Fibroblast of mammary gland (primary cell): ENCODE results near the gene TNFSF12.
A peak's percentile ranks its signal among the peaks of the same experiment; 100 is the strongest.

Experiments used
- DNase-seq: peaks from one replicate; pipeline ENCODE4 v3.0.0-alpha.2; 2010; ENCODE audit warnings: low read depth
- H3K4me3 ChIP-seq: 2 replicates; pipeline ENCODE4 v1.5.1; 2011; ENCODE audit warnings: low read depth, mild to moderate bottlenecking, low read length, moderate library complexity; ENCODE audit not compliant: control insufficient read depth
- CTCF ChIP-seq: conservative IDR thresholded peaks from 2 replicates; pipeline ENCODE4 v1.5.1; 2011; ENCODE audit warnings: low read depth, low read length, inconsistent platforms; ENCODE audit not compliant: control insufficient read depth, insufficient read depth

Gene TNFSF12

DNA sequence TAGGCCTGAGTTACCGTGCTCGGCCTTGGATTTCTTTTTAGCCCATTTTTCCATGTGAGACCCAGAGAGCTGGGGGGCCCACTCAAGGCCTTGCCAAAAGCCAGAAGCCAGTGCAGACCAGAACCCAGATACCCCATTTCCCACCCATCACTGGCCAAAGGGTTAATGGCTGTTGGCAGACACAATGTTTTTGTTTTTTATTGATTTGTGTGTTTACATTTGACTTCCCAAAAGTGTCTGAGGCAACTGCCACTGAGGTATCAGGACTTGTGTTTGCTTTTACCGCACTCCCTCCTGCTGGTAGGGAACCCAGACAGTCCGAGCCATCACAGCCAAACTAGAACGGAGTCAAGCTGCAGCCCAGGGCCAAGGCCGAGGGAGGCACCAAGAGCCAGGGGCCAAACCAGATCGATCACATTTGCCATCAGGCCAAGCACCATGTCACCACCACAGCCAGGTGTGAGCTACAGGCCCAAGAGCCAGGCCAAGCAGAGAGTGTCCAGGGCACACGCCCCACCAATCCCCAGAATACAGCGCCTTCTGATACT lies 7.7 kb upstream of the TNFSF12 start:
- TF ChIP-seq CTCF = no peak
- no peak overlapping the region for H3K4me3 ChIP-seq
- no peak for DNase-seq

DNA sequence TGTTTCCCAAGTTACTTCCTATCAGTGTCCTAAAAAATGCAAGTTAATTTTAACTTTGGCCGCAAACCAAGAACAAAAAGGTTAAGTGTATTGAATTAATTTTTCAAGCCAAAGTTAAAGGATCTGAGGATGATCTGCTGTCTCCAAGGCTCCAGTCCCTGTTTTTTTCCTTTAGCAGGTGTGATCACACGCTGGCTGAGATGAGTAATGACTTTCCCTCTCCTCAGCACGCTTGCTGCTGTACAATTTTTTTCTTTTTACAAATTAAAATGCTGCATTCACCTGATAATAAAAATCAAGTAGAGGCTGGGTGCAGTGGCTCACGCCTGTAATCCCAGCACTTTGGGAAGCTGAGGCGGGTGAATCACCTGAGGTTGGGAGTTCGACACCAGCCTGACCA lies 3.9 kb upstream of the TNFSF12 start:
- no peak overlapping the region for H3K4me3 ChIP-seq
- TF ChIP-seq CTCF = no peak
- DNase-seq = no peak

DNA sequence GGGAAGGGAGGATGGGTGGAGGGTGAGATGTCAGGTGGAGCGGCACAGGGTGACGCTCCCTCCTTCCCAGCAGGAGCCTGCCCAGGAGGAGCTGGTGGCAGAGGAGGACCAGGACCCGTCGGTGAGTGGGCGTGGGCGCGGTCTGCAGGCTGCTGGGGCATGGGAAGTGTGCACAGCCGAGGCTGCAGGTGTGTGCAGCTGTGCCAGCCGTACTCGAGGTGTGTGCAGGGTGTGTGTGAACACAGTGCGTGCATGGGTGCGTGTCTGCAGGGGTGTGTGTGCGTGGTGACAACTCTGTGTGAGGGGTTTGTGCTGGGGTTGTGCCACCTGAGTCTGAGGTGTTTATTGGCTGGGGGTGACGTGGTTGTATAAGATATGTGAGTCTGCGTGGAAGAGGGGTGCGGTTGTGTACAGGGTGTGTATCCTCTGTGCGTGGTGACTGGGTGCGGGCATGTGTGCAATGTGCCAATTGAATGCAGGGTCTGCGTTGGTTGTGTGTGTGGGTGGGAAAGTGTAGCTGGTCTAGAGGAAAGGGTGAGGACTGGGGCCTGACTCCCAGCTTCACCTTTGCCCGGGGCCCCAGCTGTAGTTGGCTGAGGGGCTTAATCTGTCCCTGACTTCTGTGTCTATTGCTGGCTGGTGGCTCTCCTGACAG lies 670 bp downstream of the TNFSF12 start:
- DNase-seq = no peak
- H3K4me3 ChIP-seq = peak overlapping the region; percentile 59
- no peak for TF ChIP-seq CTCF

GRCh38 chr17:7550344-7550743 lies 1.5 kb downstream of the TNFSF12 start:
- no peak overlapping the region for H3K4me3 ChIP-seq
- TF ChIP-seq CTCF = no peak

DNA sequence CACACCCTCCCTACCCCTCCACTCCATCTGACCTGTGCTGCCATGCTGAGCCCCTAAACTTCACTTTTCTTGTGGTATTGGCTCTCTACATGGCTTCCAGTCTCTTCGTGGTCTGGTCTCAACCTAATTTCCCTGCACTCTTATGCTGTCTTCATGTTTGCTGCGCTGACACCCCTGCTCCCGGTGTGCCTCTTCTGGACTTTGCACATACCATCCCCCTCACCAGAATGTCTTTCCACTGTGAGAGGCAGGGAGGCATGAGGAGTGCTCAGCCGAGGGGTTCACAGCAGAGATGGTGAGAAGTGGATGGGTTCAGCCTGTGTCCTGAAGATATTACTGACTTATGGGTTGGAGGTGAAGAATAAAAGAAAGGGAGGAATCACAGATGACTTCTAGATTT lies 2.5 kb downstream of the TNFSF12 start:
- H3K4me3 ChIP-seq = no peak overlapping the region
- TF ChIP-seq CTCF = no peak
- no peak for DNase-seq

More at GRCh38 chr17:7550344-7550743, 1.5 kb downstream of the TNFSF12 start:
- DNase-seq = no peak

DNA sequence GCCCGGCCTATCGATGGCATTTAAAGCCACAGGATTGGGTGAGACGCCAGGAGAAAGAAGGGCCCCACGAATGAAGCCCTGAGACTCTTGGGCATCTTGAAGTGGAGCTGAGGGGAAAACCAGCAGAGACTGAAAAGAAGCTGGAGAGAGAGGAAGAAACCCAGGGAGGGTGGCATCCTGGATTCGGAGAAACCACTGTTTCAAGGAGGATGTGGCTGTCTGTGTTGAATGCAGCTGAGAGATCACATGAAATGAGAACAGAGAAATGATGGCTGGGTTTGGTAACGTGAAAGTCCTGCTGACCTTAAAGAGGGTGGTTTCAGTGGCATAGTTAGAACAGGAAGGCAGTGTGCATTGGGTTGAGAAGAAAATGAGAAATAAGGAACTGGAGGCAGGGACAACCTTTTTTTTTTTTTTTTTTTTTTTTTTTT lies 3.8 kb downstream of the TNFSF12 start:
- no peak for TF ChIP-seq CTCF
- H3K4me3 ChIP-seq = no peak overlapping the region
- DNase-seq = no peak
